ENCODE measurements around the gene DCBLD2. TPM values are rescaled to one million over a fixed set of nuclear protein-coding genes. Genes with fewer than 3 reads are reported as not detected.

DCBLD2 gene
- total RNA-seq, 1 donor from 2014 or later: 145 TPM

DNA sequence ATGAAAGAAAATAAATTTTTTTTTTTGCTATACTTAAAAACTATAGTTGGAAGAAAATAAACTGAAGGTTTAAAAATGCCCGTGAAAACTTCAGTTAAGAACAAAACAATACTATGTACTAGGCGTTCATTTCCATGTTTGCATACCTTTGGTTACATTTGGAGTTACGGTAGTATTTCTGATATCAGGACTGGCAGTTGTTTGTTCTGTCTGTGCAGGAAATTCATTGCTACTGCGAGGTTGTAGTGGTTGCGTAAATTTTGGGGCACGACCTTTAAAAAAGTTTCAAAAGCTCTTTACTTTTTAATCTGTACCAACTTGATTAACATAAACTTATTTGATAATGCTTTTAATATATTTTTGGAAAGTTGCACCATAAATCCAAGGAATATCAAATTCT, 90.4 kb downstream of the DCBLD2 start:
- Mint-ChIP-seq H3K9me3 (no peaks in the 10 kb centered on the region), H3K36me3 (peaks cover 32% of the 10 kb centered on the region)
- no peaks in the 10 kb centered on the region for H3K27me3 ChIP-seq

GRCh38 chr3:98809557-98809956, 91.9 kb downstream of the DCBLD2 start:
- no peak overlapping the region for H3K27ac ChIP-seq
- H3K36me3 ChIP-seq: peaks cover 37% of the 10 kb centered on the region
- Mint-ChIP-seq H3K4me1 (no peaks in the 10 kb centered on the region), H3K9me3 (peaks cover 3% of the 10 kb centered on the region), H3K27ac (no peak overlapping the region), H3K27me3 (ENCODE audit: insufficient read depth, low read depth) (no peaks in the 10 kb centered on the region), H3K36me3 (peaks cover 43% of the 10 kb centered on the region), H3K4me3 (no peak overlapping the region)
- DNase-seq (ENCODE audit: low spot score): no peak
- no peaks in the 10 kb centered on the region for H3F3A ChIP-seq (ENCODE audit: low read depth)
- H4K20me1 ChIP-seq (ENCODE audit: low read depth): no peaks in the 10 kb centered on the region
- no peaks in the 10 kb centered on the region for H3K4me1 ChIP-seq
- H3K79me2 ChIP-seq (ENCODE audit: low read depth): no peaks in the 10 kb centered on the region
- no peak overlapping the region for H3K4me2 ChIP-seq
- H3K9me3 ChIP-seq (ENCODE audit: low read depth): no peaks in the 10 kb centered on the region
- H3K4me3 ChIP-seq: no peak overlapping the region
- no peaks in the 10 kb centered on the region for H3K27me3 ChIP-seq
- H2AFZ ChIP-seq (replicated peaks): no peak overlapping the region
- no peak for TF ChIP-seq CTCF (IDR thresholded peaks at IDR 0.05)
- no peak for TF ChIP-seq EZH2 (IDR thresholded peaks at IDR 0.05)
- no peak for TF ChIP-seq EZH2phosphoT487 (IDR thresholded peaks at IDR 0.05)
- no peak overlapping the region for H3K9ac ChIP-seq

More for the DNA sequence above, 90.4 kb downstream of the DCBLD2 start:
- Histone ChIP-seq H3F3A (ENCODE audit: low read depth) (no peaks in the 10 kb centered on the region), H3K27ac (no peak overlapping the region), H3K79me2 (ENCODE audit: low read depth) (no peaks in the 10 kb centered on the region), H3K4me2 (no peak overlapping the region), H3K9me3 (ENCODE audit: low read depth) (no peaks in the 10 kb centered on the region), H4K20me1 (ENCODE audit: low read depth) (no peaks in the 10 kb centered on the region), H3K36me3 (peaks cover 34% of the 10 kb centered on the region), H3K9ac (no peak overlapping the region), H3K4me3 (no peak overlapping the region), H2AFZ (replicated peaks) (no peak overlapping the region), H3K4me1 (no peaks in the 10 kb centered on the region)
- no peaks in the 10 kb centered on the region for H3K4me1 Mint-ChIP-seq
- H3K4me3 Mint-ChIP-seq: no peak overlapping the region
- no peak for DNase-seq (ENCODE audit: low spot score)
- no peak overlapping the region for H3K27ac Mint-ChIP-seq
- H3K27me3 Mint-ChIP-seq (ENCODE audit: insufficient read depth, low read depth): no peaks in the 10 kb centered on the region
- TF ChIP-seq EZH2 (IDR thresholded peaks at IDR 0.05): no peak
- no peak for TF ChIP-seq EZH2phosphoT487 (IDR thresholded peaks at IDR 0.05)
- TF ChIP-seq CTCF (IDR thresholded peaks at IDR 0.05): no peak

GRCh38 chr3:98808071-98808470, 93.4 kb downstream of the DCBLD2 start:
- H3K9ac ChIP-seq: no peak overlapping the region

More at GRCh38 chr3:98808071-98808470, 93.4 kb downstream of the DCBLD2 start:
- Histone ChIP-seq H3K4me2 (no peak overlapping the region), H3K79me2 (ENCODE audit: low read depth) (no peaks in the 10 kb centered on the region), H3F3A (ENCODE audit: low read depth) (no peaks in the 10 kb centered on the region), H3K4me3 (no peak overlapping the region), H4K20me1 (ENCODE audit: low read depth) (no peaks in the 10 kb centered on the region), H3K9me3 (ENCODE audit: low read depth) (no peaks in the 10 kb centered on the region), H3K4me1 (no peaks in the 10 kb centered on the region), H3K27ac (no peak overlapping the region), H3K36me3 (peaks cover 37% of the 10 kb centered on the region), H2AFZ (replicated peaks) (no peak overlapping the region), H3K27me3 (no peaks in the 10 kb centered on the region)
- H3K4me3 Mint-ChIP-seq: no peak overlapping the region
- H3K9me3 Mint-ChIP-seq: peaks cover 5% of the 10 kb centered on the region
- H3K36me3 Mint-ChIP-seq: peaks cover 49% of the 10 kb centered on the region
- no peaks in the 10 kb centered on the region for H3K27me3 Mint-ChIP-seq (ENCODE audit: insufficient read depth, low read depth)
- no peak overlapping the region for H3K27ac Mint-ChIP-seq
- TF ChIP-seq EZH2phosphoT487 (IDR thresholded peaks at IDR 0.05) (no peak), EZH2 (IDR thresholded peaks at IDR 0.05) (no peak), CTCF (IDR thresholded peaks at IDR 0.05) (no peak)
- no peak for DNase-seq (ENCODE audit: low spot score)
- no peaks in the 10 kb centered on the region for H3K4me1 Mint-ChIP-seq
